H1 (cell line): ENCODE data around the gene MTX2.

Experiments used
- BRCA1 ChIP-seq: IDR thresholded peaks from 2 replicates; pipeline ENCODE4 v1.6.1; 2012; ENCODE audit warnings: low read depth, low read length, improper control_type of control experiment
- CEBPB ChIP-seq: IDR thresholded peaks from 2 replicates; pipeline ENCODE4 v1.6.1; 2012; ENCODE audit warnings: low read depth, low read length
- JUN ChIP-seq: IDR thresholded peaks from 2 replicates; pipeline ENCODE4 v1.6.1; 2011; ENCODE audit warnings: low read depth, mild to moderate bottlenecking, improper control_type of control experiment, low read length
- POLR2AphosphoS5 ChIP-seq: IDR thresholded peaks from 2 replicates; pipeline ENCODE4 v1.6.1; 2011; ENCODE audit warnings: low read depth, low read length
- RXRA ChIP-seq: IDR thresholded peaks from 2 replicates; pipeline ENCODE4 v1.6.1; 2011; ENCODE audit warnings: low read depth, mild to moderate bottlenecking, low read length, moderate library complexity; ENCODE audit not compliant: insufficient read depth
- SIN3A ChIP-seq, 2 experiments: IDR thresholded peaks in 1 of 2; conservative IDR thresholded peaks in 1 of 2; 2 replicates each; pipeline ENCODE4 v1.6.1; 2011 to 2012; ENCODE audit warnings: low read length in 2 of 2, improper control_type of control experiment in 1 of 2, low read depth in 1 of 2, mild to moderate bottlenecking in 1 of 2
- SRF ChIP-seq: IDR thresholded peaks from 2 replicates; pipeline ENCODE4 v1.6.1; 2011; ENCODE audit warnings: mild to moderate bottlenecking, low read depth, low read length, moderate library complexity
- YY1 ChIP-seq: IDR thresholded peaks from 2 replicates; pipeline ENCODE4 v1.6.1; 2011; ENCODE audit warnings: low read depth, mild to moderate bottlenecking, low read length
- TF ChIP-seq, protein P1 (sequence below), 3 experiments: IDR thresholded peaks; 1 replicate in 2 of 3; 2 replicates in 1 of 3; pipeline versions ENCODE4 v1.5.1 to v1.6.1; 2011; ENCODE audit warnings: low read length in 3 of 3, mild to moderate bottlenecking in 3 of 3, inconsistent platforms in 2 of 3, low read depth in 1 of 3, moderate library complexity in 1 of 3; ENCODE audit not compliant: insufficient read depth in 1 of 3; ENCODE audit errors: control extremely low read depth in 1 of 3

- no peak for TF ChIP-seq CEBPB
- no peak for TF ChIP-seq SRF
- TF ChIP-seq JUN = no peak
- TF ChIP-seq POLR2AphosphoS5 = no peak
- no peak for TF ChIP-seq YY1
- no peak for TF ChIP-seq RXRA
- TF ChIP-seq, protein P1, sequence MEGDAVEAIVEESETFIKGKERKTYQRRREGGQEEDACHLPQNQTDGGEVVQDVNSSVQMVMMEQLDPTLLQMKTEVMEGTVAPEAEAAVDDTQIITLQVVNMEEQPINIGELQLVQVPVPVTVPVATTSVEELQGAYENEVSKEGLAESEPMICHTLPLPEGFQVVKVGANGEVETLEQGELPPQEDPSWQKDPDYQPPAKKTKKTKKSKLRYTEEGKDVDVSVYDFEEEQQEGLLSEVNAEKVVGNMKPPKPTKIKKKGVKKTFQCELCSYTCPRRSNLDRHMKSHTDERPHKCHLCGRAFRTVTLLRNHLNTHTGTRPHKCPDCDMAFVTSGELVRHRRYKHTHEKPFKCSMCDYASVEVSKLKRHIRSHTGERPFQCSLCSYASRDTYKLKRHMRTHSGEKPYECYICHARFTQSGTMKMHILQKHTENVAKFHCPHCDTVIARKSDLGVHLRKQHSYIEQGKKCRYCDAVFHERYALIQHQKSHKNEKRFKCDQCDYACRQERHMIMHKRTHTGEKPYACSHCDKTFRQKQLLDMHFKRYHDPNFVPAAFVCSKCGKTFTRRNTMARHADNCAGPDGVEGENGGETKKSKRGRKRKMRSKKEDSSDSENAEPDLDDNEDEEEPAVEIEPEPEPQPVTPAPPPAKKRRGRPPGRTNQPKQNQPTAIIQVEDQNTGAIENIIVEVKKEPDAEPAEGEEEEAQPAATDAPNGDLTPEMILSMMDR (IDR thresholded peaks at IDR 0.05; ENCODE audit: control extremely low read depth in 1 of 3, insufficient read depth in 1 of 3, low read depth in 1 of 3, low read length in 3 of 3) = no peak
- TF ChIP-seq SIN3A (conservative IDR thresholded peaks at IDR 0.05 in 1 of 2, IDR thresholded peaks at IDR 0.05 in 1 of 2; ENCODE audit: low read depth in 1 of 2, low read length in 2 of 2) = no peak
- TF ChIP-seq BRCA1 = no peak
Measured at GRCh38 chr2:176317623-176318065, 48.4 kb downstream of the MTX2 start.
